Frontal cortex (tissue), 4 donors: ENCODE measurements around the gene NUFIP2. TPM values are rescaled to one million over a fixed set of nuclear protein-coding genes. Genes with fewer than 3 reads are reported as not detected.
A peak's percentile ranks its signal among the peaks of the same experiment; 100 is the strongest.
"Not testable (repeated sequence)": the region's sequence is repeated elsewhere in the genome, so short reads cannot be mapped to it uniquely, and the experiment has no call there.

Experiments
- DNase-seq, 2 donors: peaks; one replicate each; pipeline ENCODE4 v3.0.0; 2012; ENCODE audit warnings: low spot score in 2 of 2
- FAIRE-seq: peaks from 2 replicates; lab custom pipeline; 2012; peaks lifted over from hg19 to GRCh38; lab: Jason Lieb, UNC
- total RNA-seq: library from RNA; depleted of rRNA; stranded (reverse); fragments of >200 nt; gene quantifications from one replicate; pipeline ENCODE4 v1.2.3, GENCODE V29; 2014
- donor health status: control.
- donor health status: control.
- donor health status: control.

The NUFIP2 gene
- total RNA-seq, 1 donor from 2014 or later = 42.4 TPM

DNA sequence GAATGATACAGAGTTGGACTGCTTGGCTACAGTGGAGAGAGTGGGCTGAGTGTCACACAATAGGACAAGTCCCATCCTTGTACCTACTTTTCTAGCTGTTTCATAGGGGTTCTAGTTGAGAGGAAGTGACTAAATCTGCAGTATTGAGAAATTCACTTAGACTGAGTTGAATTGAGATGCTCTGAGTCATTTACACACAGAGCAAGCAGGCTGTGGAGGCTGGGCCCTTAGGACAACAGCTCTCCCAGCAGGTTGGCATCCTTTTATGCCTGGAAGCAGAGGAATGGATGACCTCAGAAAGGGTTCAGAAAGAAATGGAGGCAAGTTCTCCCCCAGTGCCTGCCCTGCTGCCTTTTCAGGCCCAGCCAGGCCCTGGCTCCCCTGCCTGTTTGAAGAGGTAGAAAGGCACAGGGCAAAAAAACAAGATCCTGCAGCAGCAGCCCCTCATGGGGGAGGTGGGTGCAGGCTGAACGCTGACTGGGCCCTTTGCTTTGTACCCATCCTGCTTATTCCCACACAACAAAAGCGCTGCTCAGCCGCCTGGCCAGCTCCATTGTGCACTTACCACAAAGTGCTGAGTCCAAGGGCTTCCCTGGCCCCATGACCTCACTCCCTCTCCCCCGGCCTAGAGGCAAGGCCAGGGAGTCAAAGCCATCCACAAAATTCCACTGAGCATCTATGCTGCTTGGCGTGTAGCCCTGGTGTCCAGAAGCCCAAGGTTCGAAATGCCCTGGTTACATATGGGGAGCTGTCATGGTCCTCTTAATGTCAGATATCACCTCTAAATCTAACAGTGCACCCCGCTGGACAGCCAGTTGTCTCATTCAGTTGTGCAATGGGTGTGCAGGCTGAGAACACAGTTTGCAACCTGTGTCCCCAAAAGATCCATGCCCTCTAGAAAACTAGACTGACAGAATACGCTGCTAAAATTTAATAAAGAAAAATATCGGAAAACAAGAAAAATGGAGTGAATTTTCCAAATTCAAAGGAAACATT, 52.7 kb downstream of the NUFIP2 start:
- no peak for FAIRE-seq
- peak in 1 of 2 donors; percentile 56 for DNase-seq

DNA sequence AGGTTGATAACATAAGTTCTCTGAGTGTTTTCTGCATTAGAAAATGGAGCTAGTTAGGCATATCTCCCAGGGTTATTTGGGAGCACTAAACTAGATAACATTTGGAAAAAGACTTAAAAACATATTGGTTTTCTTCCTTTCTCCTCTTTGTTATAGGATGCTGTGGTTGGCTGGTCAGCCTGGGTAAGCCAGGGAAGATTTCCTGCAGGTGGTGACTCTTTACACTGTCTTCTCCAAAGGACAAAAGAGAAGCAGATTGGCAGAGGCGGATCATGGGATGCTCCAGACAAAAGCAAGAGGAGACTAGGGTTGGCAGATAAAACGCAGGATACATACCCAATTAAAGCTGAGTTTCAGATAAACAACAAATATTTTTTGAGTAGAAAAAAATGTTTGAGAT, 53.5 kb downstream of the NUFIP2 start:
- DNase-seq (no peak), FAIRE-seq (no peak)

DNA sequence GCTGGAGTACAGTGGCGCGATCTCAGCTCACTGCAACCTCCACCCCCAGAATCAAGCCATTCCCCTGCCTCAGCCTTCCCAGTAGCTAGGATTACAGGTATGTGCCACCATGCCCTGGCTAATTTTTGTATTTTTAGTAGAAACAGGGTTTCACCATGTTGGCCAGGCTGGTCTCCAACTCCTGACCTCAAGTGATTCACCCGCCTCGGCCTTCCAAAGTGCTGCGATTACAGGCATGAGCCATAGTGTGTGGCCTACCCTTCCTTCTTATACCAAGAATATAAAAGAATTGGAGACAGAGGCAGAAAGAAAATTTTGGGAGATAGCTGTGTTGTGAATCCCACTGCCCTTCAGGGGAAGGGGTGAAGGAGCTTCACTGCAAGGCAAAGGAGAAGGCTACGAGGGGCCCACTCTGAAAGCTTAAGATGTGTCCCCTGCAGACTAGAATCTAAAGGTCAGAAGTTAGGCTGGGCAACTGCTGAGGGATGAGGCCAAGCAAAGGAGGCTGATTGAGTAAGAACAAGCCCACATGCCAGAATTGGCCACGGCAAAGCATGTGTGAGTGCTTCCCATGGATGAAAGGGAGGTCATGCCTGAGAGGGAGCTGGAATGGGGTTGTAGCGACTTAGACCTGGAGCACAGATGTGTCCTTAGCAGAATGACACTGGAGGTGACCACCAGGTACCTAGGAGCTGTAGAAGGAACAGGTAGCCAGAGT, 55.7 kb downstream of the NUFIP2 start:
- DNase-seq (no peak), FAIRE-seq (no peak)

DNA sequence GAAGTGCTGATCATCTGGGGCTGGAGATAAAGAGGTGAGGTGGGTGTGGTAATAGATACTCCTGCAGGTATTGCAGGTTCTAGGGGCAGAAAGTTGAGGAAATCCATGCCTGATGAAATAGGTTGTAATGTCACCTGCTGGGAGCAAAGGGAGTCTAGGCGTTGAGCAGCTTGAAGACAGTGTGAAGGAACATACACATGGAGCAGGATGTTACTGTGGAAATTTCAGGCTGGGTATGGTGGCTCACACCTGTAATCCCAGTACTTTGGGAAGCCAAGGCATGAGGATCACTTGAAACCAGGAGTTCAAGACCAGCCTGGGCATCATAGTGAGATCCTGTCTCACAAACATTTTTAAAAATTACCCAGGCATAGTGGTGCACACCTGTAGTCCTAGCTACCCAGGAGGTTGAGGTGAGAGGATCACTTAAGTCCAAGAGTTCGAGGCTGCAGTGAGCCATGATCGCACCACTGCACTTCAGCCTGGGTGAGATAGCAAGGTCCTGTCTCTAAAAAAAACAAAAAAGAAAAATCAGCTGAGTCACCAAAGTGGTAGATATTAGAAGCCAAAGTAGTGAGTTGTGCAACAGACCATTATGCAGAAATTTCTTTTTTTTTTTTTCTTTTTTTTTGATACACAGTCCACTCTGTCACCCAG, 56.3 kb downstream of the NUFIP2 start:
- FAIRE-seq = no peak

DNA sequence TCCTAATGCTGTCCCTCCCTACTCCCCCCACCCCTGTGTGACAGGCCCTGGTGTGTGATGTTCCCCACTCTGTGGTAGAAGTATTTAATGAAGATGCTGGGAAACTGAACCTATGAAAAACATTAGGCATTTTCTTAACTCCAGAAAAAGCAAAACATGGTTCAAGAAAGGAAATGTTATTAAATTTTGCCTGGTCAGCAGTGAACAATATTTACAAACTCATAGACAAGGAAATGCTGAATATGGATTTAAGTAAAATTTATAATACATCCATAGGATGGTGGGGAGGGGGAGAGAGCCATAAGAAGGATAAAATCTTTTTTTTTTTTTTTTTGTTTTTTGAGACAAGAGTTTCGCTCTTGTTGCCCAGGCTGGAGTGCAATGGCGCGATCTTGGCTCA, 58.0 kb downstream of the NUFIP2 start:
- DNase-seq = no peak
- no peak for FAIRE-seq

More for the DNA sequence above, 56.3 kb downstream of the NUFIP2 start:
- DNase-seq = no peak

DNA sequence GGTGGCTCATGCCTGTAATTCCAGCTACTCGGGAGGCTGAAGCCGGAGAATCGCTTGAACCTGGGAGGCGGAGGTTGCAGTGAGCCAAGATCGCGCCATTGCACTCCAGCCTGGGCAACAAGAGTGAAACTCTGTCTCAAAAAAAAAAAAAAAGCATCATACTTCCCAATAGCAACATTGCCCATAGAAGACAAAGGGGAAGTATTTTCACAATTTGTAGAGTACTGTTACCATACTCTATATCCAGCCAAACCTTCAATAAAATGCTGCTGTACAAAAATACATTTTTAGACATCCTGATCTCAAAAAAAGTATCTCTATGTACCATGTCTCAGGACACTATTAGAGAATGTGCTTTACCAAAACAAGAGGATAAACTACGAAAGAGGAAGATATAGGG, 59.0 kb downstream of the NUFIP2 start:
- not testable (repeated sequence) for FAIRE-seq, DNase-seq

DNA sequence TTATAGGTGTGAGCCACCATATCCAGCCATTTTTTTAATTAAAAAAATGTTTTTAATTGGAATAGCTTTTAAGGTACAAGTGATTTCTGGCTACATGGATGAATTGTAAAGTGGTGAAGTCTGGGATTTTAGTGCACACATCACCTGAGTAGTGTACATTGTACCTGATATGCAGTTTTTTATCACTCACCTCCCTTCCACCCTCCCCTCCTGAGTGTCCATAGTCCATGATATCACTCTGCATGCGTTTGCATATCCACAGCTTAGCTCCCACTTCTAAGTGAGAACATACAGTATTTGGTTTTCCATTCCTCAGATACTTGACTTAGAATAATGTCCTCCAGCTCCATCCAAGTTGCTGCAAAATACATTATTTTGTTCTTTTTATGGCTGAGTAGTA, 60.6 kb downstream of the NUFIP2 start:
- no peak for FAIRE-seq

DNA sequence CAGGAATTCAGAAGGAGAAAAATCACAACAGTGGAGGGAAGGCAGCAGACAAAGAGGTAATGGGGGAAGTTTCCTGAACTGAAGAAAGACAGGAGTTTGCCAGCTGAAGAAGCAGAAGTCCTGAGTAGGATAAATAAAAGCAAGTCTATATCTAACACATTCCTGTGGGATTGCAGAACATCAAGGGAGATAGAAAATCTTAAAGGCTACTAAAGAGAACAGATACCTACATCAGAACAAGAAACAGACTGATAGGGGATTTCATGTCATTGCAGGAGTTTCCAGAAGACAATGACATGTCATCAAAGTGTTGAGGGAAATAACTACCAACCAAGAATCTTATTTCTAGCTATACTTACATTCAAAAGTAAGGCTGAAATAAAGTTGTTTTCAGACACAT, 68.6 kb downstream of the NUFIP2 start:
- DNase-seq (no peak), FAIRE-seq (no peak)

More for the DNA sequence above, 60.6 kb downstream of the NUFIP2 start:
- no peak for DNase-seq

DNA sequence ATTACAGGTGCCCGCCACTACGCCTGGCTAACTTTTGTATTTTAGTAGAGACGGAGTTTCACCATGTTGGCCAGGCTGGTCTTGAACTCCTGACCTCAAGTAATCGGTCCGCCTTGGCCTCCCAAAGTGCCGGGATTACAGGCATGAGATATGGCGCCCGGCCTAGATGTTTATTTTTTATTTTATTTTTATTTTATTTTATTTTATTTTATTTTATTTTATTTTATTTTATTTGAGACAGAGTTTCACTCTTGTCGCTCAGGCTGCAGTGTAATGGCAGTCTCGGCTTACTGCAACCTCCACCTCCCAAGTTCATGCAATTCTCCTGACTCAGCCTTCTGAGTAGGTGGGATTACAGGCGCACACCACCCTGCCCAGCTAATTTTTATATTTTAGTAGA, 72.6 kb downstream of the NUFIP2 start:
- DNase-seq, FAIRE-seq: not testable (repeated sequence)

DNA sequence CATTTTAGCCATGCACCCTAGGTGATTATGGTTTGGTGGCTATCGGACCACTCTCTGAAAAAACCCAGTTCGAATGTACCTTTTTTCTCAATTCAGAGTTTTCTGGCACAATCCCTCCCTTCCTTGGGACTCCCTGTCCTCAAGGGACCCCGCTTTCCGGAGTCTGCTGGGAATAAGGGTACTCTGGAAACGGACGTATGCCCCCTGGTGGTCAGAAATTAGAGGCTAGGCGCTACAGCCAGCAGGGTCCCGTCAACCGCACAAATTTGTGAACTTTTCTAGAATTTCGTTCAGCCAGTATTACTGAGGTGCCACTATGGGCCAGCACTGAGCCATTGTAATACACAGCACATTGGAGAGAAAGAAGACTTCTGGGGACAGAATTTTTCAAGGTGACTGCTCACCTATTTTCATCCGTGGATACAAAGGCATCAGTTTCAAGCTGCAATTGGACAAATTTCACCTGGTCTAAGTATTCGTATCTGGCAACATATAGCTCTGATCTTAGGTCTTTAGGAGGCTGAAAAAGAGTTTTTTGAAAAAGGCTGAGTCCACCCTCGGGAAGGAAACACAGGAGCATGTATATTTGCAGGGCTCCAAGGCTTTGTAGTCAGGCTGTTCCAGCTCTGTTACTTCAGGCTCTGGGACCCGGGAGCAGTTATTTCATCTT, 74.4 kb downstream of the NUFIP2 start:
- peak; percentile 59 to 86 for DNase-seq
- peak; percentile 82 for FAIRE-seq

DNA sequence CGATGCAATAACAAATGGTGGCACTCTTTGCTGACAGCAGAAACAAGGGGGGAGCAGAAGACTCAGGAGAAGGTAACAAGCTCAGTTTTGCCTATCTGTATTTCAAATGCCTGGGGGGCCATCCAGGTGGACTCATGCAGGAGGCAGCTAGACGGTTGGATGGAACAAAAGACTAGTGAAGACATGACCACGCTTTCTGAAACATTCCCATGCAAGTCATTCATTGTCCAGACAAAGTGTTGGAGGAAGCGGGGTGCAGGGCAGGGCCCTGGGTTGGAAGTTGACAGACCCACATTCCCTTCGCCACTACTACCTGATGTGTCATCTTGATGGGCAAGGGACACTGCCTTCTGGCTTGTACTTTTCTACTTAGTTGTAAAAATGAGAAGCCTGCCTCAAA, 77.1 kb downstream of the NUFIP2 start:
- DNase-seq (no peak), FAIRE-seq (no peak)

DNA sequence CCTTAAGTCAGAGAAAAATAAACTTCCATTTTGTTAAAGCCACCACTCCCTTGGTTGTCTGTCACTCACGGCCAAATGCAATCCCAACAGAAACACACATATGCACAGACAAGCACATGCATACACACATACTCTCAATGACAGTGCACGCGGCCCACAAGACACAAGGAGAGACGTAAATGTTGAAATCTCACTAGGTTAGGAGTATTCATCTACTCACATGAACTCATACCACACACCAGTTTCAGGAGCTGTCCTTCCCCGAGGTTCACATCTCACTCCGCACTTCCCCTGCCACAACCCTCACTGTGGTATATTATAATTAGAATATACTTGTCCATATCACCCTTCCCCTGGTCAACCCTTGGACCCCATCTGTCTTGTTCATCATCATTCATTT, 77.8 kb downstream of the NUFIP2 start:
- DNase-seq (no peak), FAIRE-seq (no peak)

DNA sequence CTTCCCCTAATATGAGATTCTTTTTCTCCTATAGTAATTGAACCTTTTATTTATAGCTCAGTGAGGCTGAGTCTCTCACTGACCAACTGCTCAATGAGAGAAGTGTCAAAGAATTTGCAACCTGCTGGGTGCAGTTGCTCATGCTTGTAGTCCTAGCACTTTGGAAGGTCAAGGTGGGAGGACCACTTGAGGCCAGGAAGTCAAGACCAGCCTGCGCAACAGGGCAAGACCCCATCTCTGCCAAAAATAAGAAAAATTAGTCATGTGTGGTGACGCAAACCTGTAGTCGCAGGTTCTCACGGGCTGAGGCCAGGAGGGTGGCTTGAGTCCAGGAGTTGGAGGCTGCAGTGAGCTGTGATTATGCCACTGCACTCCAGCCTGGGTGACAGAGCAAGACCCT, 78.2 kb downstream of the NUFIP2 start:
- FAIRE-seq (no peak), DNase-seq (no peak)

DNA sequence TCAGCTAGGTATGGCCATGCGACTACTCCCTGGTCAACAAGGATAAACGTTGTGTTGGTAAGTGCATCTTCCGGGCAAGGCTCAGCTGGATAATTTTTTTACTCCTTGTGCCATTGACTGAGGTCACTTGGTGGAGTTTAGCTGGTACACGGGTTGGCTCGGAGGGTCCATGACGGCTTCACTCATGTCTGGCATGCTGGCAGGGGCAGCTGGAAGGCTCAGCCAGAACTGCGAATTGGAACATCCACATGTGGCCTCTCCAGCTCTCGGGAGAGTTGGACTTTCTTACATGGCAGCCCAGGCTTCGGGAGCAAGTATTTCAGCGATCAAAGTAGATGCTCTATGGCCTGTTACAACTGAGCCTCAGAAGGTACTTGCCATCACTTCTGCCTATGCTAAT, 78.8 kb downstream of the NUFIP2 start:
- FAIRE-seq (no peak), DNase-seq (no peak)

DNA sequence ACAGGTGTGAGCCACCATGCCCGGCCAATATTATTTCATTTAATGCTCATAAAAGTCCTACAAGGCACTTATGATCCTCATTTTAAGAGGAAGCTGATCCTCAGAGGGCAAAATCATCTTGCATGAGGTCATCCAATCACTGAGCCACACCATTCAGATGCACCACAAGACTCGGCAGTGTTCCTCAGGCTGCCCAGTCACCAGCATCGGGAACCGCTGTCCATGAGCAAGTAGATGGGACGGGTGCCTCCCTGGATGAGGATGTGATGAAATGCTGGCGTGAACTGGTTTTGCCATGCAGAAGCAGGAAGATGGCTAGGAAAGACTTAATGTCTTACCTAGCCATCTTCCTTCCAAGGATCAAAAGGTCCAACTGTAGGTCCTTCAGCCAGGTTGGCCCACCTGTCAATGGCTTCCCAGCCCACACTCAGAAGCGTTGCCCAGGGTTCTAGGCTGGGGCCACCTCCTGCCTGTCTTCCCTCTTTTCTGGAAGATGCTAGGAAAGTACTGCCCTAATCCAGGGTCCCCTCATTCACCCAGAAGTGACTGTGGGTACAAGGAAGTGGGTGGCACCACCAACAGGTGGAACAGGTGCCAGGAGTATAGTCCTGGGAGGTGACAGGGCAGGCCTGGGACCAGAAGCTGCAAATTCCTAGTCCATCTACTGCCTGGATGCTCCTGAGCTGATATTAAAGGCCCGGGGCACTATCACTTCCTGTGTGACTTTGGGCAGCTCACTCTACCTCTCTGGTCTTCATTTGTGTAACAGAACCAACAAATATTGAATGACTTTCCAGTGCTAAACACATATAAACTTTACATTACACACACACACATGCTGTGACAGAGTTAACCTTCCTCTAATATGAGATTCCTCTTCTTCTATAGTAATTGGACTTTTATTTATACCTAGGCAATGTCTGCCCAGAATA, 79.5 kb downstream of the NUFIP2 start:
- DNase-seq (no peak), FAIRE-seq (no peak)

DNA sequence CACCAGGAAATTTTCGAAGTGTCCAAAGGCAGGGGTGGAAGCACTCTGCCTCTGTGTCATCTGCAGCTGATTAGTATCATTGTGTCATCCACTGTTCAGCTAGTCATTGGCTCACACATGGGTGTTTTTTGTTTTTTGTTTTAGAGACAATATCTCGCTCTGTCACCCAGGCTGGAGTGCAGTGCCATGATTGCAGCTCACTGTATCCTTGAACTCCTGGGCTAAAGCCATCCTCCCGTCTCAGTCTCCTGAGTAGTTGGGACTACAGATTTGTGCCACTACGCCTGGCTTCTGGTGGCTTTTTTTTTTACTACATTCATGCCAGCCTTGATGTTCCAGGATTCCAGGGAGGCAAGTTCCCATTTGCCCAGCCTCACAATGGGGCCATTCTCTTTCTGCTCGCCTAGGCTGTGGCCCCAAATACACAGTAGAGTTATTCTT, 81.2 kb downstream of the NUFIP2 start:
- peak; percentile 85 for FAIRE-seq
- DNase-seq = no peak

DNA sequence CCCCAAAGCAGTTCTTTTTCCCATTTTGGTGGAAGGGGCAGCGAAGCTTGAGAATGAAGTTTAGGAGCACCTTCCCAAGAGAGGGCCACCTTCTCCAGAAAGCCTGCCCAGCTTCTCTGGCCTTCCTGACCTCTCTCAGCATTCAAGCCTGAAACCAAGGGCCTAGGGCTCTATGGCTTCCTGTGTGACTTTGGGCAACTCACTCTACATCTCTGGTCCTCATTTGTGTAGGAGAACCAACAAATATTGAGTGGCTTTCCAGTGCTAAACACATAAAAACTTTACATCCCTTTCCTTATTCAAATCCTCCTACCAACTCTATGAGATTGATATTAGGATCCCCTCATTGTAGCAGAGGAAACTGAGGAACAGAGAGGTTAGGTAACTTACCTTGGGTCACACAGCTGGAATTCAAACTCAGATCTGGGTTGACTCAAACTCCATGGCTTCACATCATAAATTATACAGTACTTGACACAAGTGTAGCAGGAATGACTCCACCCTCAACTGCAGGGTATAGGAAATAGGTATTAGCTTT, 81.8 kb downstream of the NUFIP2 start:
- DNase-seq (no peak), FAIRE-seq (no peak)

DNA sequence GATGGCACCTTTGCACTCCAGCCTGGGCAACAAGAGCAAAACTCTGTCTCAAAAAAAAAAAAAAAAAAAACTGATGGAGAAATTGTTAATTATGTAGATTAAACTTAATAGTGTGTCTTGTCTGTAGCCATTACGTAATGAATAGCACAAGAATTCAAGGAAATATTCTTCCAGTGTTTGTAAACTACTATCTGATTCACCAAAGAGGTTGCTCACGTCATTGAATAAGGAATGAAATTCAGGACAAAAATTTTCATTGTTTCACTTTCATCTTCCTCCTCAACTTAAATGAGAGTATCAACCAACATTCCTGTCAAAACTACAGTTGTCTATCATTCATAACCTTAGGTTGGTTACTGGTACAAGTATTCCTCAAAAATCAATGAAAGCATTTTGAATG, 83.1 kb downstream of the NUFIP2 start:
- DNase-seq (no peak), FAIRE-seq (no peak)

DNA sequence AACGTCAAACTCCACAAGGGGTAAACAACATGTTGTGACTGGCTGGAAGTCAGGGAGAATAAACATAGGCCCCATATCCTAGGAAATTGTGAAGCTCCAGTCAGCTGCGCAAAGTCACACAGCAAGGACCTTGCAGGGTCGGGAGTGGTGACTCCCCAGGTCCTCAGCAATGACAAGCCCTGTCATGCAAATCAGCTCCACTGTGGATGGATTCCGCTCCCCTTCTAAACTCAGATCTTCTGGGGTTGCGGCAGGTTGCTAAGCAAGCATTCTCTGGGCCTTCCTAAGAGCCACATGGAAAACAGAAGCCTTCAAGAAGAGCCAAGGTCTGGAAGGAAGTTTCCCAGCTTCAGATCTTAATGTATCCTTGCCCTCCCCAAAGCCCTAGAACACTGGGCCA, 84.9 kb downstream of the NUFIP2 start:
- FAIRE-seq (no peak), DNase-seq (no peak)
